ENCODE data around the gene NOLC1.
"Not testable (repeated sequence)": the region's sequence is repeated elsewhere in the genome, so short reads cannot be mapped to it uniquely, and the experiment has no call there.

NOLC1 gene

DNA sequence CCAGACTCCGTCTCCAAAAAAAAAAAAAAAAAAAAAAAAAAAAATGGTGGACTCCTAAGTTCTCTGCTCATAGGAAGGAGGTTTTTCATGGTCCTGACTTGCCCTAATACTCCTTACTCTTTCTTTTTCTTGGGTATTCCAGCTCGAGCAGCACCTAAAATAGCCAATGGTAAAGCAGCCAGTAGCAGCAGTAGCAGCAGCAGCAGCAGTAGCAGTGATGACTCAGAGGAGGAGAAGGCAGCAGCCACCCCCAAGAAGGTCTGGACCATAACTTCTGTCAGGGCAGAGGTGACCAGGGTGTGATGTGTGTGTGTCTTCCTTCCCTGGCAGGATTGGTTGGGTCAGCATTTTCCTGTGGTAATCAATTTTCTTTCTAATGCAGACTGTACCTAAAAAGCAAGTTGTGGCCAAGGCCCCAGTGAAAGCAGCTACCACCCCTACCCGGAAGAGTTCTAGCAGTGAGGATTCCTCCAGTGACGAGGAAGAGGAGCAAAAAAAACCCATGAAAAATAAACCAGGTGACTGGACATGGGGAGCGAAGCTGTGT, 6.9 kb downstream of the NOLC1 start:
- no peak for DNase-seq

- DNase-seq: no peak
Measured at GRCh38 chr10:102159831-102160230, 7.6 kb downstream of the NOLC1 start.

DNA sequence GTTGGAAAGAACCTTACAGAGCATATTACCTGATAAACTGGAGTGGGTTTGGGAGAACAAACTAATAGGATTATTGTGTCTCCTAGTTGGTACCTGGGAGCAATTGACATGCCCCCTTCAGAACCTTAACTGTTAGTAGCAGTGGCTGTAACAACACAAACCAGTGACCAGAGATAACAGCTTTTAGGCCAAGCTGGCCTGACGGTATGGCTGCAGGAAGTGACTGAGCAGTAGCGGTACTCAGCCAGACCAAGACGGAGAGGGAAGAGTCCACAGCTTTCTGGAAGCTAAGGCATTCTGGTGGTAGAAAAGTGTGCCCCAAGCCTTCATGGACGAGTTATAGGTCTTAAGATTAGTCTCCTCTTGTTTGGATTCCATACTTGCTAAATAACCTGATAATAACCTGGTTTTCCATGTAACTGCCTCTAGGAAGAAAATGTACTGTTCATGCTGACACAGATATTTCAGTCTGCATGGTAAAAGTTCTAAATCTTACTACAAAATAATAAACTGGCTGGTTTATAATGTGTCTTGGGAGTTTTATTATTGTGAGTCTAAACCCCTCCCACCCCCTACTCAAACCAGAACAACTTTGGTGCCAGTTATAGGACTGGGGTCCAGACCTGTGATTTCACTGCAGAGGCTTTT, 11.3 kb downstream of the NOLC1 start:
- no peak for DNase-seq

DNA sequence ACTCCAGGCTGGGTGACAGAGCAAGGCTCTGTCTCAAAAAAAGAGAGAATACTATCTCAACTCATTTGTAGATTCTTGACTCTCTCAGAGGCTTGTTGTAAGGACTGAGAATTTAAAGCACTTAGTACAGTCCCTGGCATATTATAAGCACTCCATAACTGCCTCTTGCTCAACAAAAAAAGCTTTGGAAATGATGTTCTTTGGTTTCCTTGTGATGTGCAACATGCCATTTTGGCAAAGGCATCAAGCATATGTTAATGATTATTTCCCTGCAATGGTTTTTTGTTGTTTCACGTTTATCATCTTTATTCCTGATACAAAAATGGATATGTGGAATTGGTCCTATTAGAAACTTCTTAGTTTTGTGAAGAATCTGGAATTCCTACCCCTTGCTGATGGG, 15.7 kb downstream of the NOLC1 start:
- no peak for DNase-seq

GRCh38 chr10:102170602-102171001, 18.4 kb downstream of the NOLC1 start:
- no peak for DNase-seq

GRCh38 chr10:102172288-102172687, 20.1 kb downstream of the NOLC1 start:
- DNase-seq: no peak

DNA sequence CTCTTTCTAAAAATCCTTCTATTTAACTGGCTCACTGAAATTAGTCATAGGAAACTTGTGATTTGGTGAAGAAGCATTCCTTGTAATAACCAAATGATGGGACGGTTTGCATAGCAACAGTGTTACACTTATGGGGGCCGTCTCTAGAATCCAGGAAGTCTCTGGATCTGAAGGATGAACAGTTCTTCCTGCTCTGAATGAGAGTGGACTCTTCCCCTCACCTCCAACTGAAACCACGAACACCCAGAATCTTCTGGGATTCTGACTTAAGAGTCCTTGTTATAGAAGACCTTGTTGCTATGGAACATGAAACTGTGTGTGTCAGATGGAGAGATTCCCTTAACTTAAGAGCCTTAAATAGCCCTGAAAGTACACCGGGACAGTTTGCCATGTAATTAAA, 23.2 kb downstream of the NOLC1 start:
- no peak for DNase-seq

- DNase-seq: no peak
Measured at GRCh38 chr10:102184606-102185005, 32.4 kb downstream of the NOLC1 start.

GRCh38 chr10:102185272-102185671, 33.1 kb downstream of the NOLC1 start:
- no peak for DNase-seq

GRCh38 chr10:102185811-102186527, 33.8 kb downstream of the NOLC1 start:
- DNase-seq: no peak

DNA sequence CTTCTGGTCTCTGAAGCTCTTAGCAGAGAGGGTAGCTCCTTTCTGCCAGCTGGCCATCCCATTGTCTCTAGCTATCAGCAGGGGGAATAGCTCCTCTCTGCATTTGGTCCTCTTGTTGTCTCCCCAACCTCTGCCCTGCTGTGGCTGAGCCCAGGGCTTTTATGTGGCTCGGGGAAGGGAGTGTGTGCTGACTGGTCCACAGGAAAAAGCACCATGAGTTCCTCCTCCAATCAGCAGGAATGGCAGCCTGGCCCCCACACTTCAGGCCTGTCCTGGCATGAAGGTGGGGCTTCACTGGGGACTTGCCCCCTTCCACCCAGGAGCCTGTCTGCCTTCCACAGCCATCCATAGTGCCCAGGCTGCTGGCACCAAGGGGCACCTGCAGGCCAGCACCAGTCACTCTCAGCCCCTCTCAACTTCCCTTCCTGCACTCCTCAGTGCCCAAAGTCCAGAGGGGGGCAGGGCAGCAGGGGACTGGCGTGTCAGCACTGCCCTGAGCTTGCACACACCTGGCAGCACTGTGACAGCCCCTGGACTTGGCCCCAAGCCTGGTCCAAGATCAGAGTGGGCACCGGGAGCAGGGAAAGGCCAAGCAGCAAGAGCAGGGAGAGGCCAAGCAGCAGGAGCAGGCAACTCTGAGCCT, 36.2 kb downstream of the NOLC1 start:
- DNase-seq: no peak

- not testable (repeated sequence) for DNase-seq
Measured at GRCh38 chr10:102188941-102189898, 37.0 kb downstream of the NOLC1 start.

DNA sequence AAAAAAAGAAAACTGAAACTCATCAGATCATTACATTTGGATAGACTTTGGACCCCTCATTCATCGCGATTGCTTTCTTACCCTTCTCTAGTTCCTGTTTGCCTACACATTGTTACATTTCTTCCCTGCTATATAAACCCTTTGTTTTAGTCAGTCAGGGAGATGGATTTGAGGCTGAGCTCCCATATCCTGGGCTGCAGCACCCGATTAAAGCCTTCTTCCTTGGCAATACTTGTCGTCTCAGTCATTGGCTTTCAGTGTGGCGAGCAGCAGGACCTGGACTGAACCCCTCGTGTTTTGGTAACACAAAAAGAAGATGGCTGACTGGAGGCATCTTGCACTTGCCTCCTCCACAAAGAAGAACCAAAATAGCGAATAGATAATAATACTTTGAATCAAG, 39.8 kb downstream of the NOLC1 start:
- no peak for DNase-seq

GRCh38 chr10:102195296-102195870, 43.2 kb downstream of the NOLC1 start:
- no peak for DNase-seq

- no peak for DNase-seq
Measured at GRCh38 chr10:102196893-102197292, 44.7 kb downstream of the NOLC1 start.

- DNase-seq: no peak
Measured at GRCh38 chr10:102198027-102198426, 45.8 kb downstream of the NOLC1 start.

DNA sequence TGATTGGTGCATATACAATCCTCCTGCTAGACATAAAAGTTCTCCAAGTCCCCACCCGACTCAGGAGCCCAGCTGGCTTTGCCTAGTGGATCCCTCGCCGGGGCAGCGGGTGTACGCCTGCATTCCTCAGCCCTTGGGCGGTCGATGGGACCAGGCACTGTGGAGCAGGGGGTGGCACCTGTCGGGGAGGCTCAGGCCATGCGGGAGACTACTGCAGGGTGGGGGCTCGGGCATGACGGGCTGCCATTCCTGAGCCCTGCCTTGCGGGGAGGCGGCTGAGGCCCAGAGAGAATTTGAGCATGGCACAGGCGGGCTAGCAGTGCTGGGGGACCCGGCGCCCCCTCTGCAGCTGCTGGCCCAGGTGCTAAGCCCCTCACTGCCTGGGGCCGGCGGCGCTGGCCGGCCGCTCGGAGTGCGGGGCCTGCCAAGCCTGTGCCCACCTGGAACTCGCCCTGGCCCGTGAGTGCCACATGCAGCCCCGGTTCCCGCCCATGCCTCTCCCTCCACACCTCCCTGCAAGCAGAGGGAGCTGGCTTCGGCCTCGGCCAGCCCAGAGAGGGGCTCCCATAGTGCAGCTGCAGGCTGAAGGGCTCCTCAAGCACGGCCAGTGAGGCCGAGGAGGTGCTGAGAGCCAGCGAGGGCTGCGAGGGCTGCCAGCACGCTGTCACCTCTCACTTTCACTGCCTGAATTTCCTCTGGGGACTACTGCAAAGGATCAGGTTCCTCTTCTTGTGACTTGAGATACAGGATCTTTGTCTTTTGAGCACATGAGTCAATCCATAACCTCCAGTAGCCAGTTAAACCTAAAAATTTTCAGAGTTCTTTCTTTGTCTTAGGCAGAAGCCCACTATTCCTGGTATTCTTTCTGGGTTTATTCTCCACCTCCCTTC, 48.8 kb downstream of the NOLC1 start:
- no peak for DNase-seq

- DNase-seq: no peak
Measured at GRCh38 chr10:102202386-102202785, 50.2 kb downstream of the NOLC1 start.

GRCh38 chr10:102208311-102209035, 56.3 kb downstream of the NOLC1 start:
- DNase-seq: no peak

DNA sequence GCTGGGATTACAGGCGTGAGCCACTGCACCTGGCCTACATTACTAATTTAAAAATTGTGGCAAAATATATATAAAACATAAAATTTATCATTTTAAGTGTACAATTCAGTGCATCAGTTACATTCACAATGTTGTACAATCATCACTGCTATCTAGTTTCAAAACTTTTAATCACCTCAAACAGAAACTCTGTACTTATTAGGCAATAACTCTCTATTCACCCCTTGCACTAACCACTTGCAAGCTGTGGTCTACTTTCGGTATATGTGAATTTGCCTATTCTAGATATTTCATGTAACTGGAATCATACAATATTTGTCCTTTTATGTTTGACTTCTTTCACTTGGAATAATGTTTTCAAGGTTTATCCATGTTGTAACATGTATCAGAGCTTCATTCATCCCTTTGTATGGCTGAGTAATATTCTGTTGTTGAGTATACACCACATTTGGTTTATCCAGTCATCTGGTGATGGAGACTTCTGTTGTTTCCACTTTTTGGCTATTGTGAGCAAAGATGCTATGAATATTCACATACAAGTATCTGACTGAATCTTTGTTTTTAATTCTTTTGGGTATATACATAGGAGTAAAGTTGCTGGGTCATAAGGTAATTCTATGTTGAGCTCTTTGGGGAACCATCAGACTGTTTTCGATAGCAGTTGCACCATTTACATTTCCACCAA, 59.6 kb downstream of the NOLC1 start:
- DNase-seq: no peak

All from KG1 (cell line).